Neutrophil (primary cell): Measurements from ENCODE around the gene MLLT10.

ENCODE experiments used
- H3K27ac ChIP-seq: fragments of 200-600 bp; sonication (generic); 2 replicates; pipeline ENCODE4 v1.5.1; 2016; ENCODE audit warnings: mild to moderate bottlenecking, moderate library complexity
- H3K27me3 ChIP-seq: fragments of 200-600 bp; sonication (generic); 2 replicates; pipeline ENCODE4 v1.6.0; 2016; ENCODE audit warnings: mild to moderate bottlenecking
- H3K36me3 ChIP-seq: fragments of 200-600 bp; sonication (generic); 2 replicates; pipeline ENCODE4 v1.5.1; 2017
- H3K4me1 ChIP-seq, 2 experiments: fragments of 200-600 bp in 1 of 2; sonication (generic) in 1 of 2; 1 replicate in 1 of 2; 2 replicates in 1 of 2; pipeline versions ENCODE4 v1.5.1 to v1.6.1; 2013 to 2016; ENCODE audit warnings: low read depth in 1 of 2, low read length in 1 of 2, mild to moderate bottlenecking in 1 of 2, moderate library complexity in 1 of 2; ENCODE audit not compliant: control insufficient read depth in 1 of 2, insufficient read depth in 1 of 2
- H3K4me3 ChIP-seq, 2 experiments: fragments of 200-600 bp in 1 of 2; sonication (generic) in 1 of 2; 1 replicate in 1 of 2; 2 replicates in 1 of 2; pipeline ENCODE4 v1.5.1; 2013 to 2016; ENCODE audit warnings: low read depth in 1 of 2, low read length in 1 of 2, mild to moderate bottlenecking in 1 of 2, moderate library complexity in 1 of 2
- H3K9me3 ChIP-seq: fragments of 200-600 bp; sonication (generic); 2 replicates; pipeline ENCODE4 v1.5.1; 2016
- TF ChIP-seq, protein P1 (sequence below): fragments of 200-600 bp; sonication (generic); IDR thresholded peaks from 2 replicates; pipeline ENCODE4 v1.5.1; 2016; ENCODE audit warnings: antibody characterized with exemption

MLLT10 gene

DNA sequence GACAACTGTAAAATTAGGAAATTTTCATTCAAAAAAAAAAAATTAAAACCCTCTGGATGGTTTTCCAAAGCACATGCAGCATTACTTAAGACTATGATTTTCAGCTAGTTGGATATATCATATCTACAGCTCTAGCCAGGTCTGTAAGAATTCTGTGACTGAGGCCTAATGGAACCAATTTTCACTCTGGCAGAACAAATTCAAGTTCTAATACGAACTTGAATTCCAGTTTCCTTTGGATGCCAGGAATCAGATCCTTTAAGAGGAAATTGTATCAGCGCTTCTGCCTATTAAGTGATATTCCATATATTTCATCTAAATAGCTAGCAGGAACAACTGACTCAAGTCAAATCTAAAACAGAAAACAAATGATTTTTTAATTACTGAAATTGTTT lies 43.3 kb upstream of the MLLT10 start:
- peaks cover 20% of the 10 kb centered on the region in 2 experiments for H3K4me1 ChIP-seq
- no peak overlapping the region for H3K4me3 ChIP-seq
- no peaks in the 10 kb centered on the region for H3K9me3 ChIP-seq
- H3K27me3 ChIP-seq: peaks cover 35% of the 10 kb centered on the region
- H3K36me3 ChIP-seq: no peaks in the 10 kb centered on the region
- H3K27ac ChIP-seq: no peak overlapping the region
- TF ChIP-seq, protein P1, sequence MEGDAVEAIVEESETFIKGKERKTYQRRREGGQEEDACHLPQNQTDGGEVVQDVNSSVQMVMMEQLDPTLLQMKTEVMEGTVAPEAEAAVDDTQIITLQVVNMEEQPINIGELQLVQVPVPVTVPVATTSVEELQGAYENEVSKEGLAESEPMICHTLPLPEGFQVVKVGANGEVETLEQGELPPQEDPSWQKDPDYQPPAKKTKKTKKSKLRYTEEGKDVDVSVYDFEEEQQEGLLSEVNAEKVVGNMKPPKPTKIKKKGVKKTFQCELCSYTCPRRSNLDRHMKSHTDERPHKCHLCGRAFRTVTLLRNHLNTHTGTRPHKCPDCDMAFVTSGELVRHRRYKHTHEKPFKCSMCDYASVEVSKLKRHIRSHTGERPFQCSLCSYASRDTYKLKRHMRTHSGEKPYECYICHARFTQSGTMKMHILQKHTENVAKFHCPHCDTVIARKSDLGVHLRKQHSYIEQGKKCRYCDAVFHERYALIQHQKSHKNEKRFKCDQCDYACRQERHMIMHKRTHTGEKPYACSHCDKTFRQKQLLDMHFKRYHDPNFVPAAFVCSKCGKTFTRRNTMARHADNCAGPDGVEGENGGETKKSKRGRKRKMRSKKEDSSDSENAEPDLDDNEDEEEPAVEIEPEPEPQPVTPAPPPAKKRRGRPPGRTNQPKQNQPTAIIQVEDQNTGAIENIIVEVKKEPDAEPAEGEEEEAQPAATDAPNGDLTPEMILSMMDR: no peak

DNA sequence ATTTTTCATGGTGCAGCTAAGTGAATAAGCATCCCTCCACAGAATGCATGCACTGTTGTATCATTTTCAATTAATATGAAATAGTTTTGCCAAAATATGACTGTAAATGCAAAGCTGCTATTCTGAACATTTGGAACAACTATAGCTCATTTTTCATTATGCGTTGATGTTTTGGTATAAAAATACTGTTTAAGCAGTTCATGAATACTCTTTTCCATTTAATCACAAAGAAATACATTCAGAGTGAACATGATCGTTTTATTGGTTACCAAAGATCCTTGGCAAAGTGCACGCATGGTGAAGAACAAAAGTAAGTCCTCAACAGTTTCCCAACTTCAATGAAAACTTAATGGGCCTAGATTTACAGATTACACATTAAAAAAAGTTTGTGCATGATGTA lies 41.6 kb upstream of the MLLT10 start:
- H3K27me3 ChIP-seq: peaks cover 52% of the 10 kb centered on the region
- no peak overlapping the region for H3K27ac ChIP-seq
- no peak overlapping the region for H3K4me3 ChIP-seq
- H3K36me3 ChIP-seq: no peaks in the 10 kb centered on the region
- TF ChIP-seq, protein P1: no peak
- no peaks in the 10 kb centered on the region for H3K9me3 ChIP-seq
- H3K4me1 ChIP-seq: peaks cover 36 to 37% of the 10 kb centered on the region in 2 experiments

DNA sequence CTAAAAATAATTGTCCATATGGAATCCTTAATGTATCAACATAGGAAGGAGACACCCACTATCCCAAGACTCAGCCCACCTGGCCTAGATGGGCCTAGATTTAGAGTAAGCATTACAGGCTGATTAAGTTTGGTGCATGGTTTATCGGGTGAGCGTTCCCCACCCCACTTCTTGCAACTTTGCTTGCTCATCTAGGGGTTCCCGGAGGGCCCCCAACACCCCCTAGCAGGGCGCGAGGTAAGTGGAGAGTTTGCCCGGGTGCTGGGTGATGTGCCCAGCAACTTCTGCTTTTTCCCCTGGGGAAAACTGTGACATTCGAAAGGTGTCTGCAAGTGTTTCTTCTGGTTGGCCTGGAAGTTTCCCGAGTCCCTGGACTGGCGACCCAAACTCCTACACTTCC lies 40.2 kb upstream of the MLLT10 start:
- H3K27me3 ChIP-seq: peaks cover 65% of the 10 kb centered on the region
- peak overlapping the region; percentile 62 to 80 for H3K4me3 ChIP-seq
- TF ChIP-seq, protein P1: no peak
- no peaks in the 10 kb centered on the region for H3K9me3 ChIP-seq
- peaks cover 36 to 41% of the 10 kb centered on the region in 2 experiments for H3K4me1 ChIP-seq
- H3K27ac ChIP-seq: no peak overlapping the region
- no peaks in the 10 kb centered on the region for H3K36me3 ChIP-seq

DNA sequence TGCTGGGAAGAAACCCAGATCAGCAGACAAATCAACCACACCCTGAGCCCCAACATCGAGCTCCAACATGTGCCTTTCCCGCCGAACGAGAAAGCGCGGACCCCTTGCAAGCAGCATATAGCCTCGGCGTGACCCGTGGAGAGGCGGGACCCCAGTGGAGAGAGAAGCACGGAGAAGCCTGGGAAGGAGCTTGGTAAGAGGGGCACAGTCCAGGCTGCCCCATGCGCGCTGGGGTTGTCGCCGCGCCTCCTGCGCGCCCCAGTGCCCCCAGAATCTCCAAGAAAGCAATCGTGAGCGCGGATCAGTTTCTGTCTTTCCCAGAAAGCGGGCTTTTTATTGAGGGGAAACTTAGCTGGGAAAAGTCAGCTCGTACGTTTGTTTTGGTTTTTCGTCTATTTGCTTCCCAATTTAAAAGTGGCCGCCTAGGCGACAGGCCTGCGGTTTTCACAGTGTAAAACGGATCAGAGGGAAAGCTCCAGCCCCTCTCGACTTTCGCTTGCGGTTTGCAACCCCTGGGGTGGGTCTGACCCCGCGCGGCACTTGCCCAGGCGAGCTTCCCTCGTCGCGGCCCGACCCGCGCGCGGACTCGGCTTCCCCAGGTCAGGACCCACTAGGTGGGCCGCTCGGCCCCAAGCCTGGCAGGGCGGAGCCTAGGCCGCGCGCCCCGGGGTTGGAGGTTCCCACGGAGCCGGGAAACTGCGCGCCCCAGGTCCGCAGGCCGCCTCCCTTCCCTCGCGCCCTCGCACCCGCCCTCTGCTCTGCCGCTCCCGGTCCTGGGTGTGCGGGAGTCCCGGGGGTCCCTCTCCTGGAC lies 39.6 kb upstream of the MLLT10 start:
- Histone ChIP-seq H3K9me3 (no peaks in the 10 kb centered on the region), H3K36me3 (no peaks in the 10 kb centered on the region), H3K4me3 (peak overlapping the region; percentile 62 to 80), H3K4me1 (peaks cover 38 to 41% of the 10 kb centered on the region in 2 experiments), H3K27ac (no peak overlapping the region), H3K27me3 (peaks cover 71% of the 10 kb centered on the region)
- TF ChIP-seq, protein P1: no peak

DNA sequence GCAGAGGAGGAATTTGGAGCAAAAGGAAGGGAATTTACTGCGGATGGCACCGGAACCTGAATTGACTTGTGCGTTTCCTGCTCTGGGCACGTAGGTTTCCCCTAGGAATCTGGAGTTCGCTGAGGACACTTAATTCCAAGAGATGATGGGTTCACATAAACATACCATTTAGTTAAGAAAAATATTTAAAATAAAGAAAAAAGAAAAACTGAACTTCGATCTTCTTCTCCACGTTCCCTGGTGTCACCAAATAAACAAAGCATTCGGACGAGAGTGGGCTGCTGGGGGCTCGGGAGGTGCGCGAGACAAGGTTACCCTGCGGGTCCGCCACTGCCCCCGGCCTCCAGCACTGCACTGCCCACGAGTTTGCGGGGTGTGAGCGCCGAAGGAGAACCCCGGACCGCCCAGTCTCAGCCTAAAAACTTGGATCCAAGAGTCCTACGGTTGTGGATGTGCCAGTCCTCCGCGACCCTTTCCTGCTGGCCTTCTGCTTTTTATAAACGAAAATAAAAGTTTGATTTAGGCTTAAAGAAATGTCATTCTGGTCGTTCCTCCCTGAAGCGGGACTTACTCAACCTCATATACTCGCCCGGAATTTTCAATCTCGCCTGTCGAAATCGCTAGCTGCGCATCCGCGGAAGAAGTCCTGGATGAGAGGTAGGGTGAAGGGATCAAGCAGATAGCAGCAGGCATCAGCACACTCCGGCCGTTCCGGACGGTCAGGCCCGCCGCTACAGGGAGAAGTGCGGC lies 38.9 kb upstream of the MLLT10 start:
- Histone ChIP-seq H3K4me1 (peaks cover 46 to 49% of the 10 kb centered on the region in 2 experiments), H3K27me3 (peaks cover 79% of the 10 kb centered on the region), H3K27ac (no peak overlapping the region), H3K9me3 (no peaks in the 10 kb centered on the region), H3K36me3 (no peaks in the 10 kb centered on the region), H3K4me3 (peak overlapping the region; percentile 62 to 80)
- TF ChIP-seq, protein P1: no peak
